Measurements from ENCODE around the gene TRERF1. TPM values are rescaled to one million over a fixed set of nuclear protein-coding genes. Genes with fewer than 3 reads are reported as not detected.

Gene TRERF1
- total RNA-seq, 1 experiment from 2014 or later = 0.39 TPM

DNA sequence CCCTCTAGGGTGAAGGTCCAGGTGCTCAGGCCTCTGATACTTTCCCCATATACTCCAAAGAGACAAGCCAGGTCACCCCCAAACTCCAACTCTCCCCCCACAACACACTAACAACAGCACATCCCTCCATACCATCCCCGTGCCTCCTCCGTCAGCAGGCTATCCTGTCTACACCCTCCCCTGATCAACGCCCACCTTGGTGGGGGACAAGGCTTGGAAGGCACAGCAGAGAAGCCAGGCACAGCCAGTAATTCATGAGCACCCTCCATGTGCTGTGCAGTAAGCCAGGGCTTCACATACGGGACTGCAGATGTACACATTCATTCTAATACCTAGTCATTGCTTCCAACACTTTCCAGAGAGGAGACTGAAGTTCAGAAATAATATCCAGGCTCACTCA lies 57.6 kb downstream of the TRERF1 start:
- DNase-seq = no peak
- ChIA-PET POLR2A (no interaction called here), CTCF (no interaction called here)
- Histone ChIP-seq H3K36me3 (ENCODE audit: control insufficient read depth, insufficient read depth, low read length) (no peaks in the 10 kb centered on the region), H3K9me3 (no peaks in the 10 kb centered on the region), H3K4me3 (ENCODE audit: low read depth, low read length) (no peak overlapping the region), H3K4me1 (peaks cover 10% of the 10 kb centered on the region), H3K27me3 (replicated peaks; ENCODE audit: control insufficient read depth, insufficient read depth, low read length) (no peaks in the 10 kb centered on the region)
- no peaks in the 10 kb centered on the region for H3K36me3 Mint-ChIP-seq (ENCODE audit: insufficient read depth, unreplicated experiment)
- intact Hi-C loops (cut with micrococcal nuclease; ENCODE audit: unreplicated experiment) = no loop called here
- H3K4me3 Mint-ChIP-seq (ENCODE audit: unreplicated experiment) = no peak overlapping the region
- TF ChIP-seq, protein P1, sequence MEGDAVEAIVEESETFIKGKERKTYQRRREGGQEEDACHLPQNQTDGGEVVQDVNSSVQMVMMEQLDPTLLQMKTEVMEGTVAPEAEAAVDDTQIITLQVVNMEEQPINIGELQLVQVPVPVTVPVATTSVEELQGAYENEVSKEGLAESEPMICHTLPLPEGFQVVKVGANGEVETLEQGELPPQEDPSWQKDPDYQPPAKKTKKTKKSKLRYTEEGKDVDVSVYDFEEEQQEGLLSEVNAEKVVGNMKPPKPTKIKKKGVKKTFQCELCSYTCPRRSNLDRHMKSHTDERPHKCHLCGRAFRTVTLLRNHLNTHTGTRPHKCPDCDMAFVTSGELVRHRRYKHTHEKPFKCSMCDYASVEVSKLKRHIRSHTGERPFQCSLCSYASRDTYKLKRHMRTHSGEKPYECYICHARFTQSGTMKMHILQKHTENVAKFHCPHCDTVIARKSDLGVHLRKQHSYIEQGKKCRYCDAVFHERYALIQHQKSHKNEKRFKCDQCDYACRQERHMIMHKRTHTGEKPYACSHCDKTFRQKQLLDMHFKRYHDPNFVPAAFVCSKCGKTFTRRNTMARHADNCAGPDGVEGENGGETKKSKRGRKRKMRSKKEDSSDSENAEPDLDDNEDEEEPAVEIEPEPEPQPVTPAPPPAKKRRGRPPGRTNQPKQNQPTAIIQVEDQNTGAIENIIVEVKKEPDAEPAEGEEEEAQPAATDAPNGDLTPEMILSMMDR (IDR thresholded peaks at IDR 0.05; ENCODE audit: insufficient read depth in 1 of 2, low read depth in 1 of 2, low read length in 1 of 2, severe bottlenecking in 1 of 2, unreplicated experiment in 1 of 2) = no peak
- H3K27ac Mint-ChIP-seq (ENCODE audit: unreplicated experiment) = no peak overlapping the region
- BruUV-seq (replicated peaks) = no TSS peak
- no peaks in the 10 kb centered on the region for H3K27me3 Mint-ChIP-seq (ENCODE audit: insufficient read depth, unreplicated experiment)
- no peaks in the 10 kb centered on the region for H3K9me3 Mint-ChIP-seq (ENCODE audit: unreplicated experiment)
- H3K4me1 Mint-ChIP-seq (ENCODE audit: low read depth, unreplicated experiment) = peaks cover 13% of the 10 kb centered on the region

DNA sequence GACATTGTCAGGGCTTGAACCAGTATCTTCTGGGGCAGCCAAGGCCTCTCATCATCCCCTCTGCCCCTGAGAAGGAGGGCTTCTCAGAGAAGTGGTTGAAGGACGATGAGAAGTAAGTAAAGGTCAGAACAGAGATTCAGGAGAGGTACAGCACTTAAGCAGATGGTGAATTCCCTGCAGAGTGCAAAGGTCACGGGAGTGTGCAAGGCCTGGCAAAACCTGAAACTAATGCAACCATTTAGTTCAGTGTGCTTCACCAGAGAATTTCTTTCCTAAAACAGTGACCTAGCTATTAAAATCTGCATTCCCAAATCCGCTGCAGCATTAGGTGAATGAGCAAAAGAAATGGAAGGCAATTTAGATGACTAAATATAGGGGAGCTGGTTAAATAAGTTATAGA lies 58.4 kb downstream of the TRERF1 start:
- H3K9me3 ChIP-seq = no peaks in the 10 kb centered on the region
- no peaks in the 10 kb centered on the region for H3K27me3 Mint-ChIP-seq (ENCODE audit: insufficient read depth, unreplicated experiment)
- H3K27me3 ChIP-seq (replicated peaks; ENCODE audit: control insufficient read depth, insufficient read depth, low read length) = no peaks in the 10 kb centered on the region
- H3K27ac Mint-ChIP-seq (ENCODE audit: unreplicated experiment) = no peak overlapping the region
- no TSS peak for BruUV-seq (replicated peaks)
- DNase-seq = peak in 1 of 2 experiments; percentile 24
- POLR2A ChIA-PET = no interaction called here
- peaks cover 13% of the 10 kb centered on the region for H3K4me1 Mint-ChIP-seq (ENCODE audit: low read depth, unreplicated experiment)
- H3K9me3 Mint-ChIP-seq (ENCODE audit: unreplicated experiment) = no peaks in the 10 kb centered on the region
- CTCF ChIA-PET = no interaction called here
- H3K4me3 ChIP-seq (ENCODE audit: low read depth, low read length) = no peak overlapping the region
- intact Hi-C loops (cut with micrococcal nuclease; ENCODE audit: unreplicated experiment) = no loop called here
- no peak overlapping the region for H3K4me3 Mint-ChIP-seq (ENCODE audit: unreplicated experiment)
- no peaks in the 10 kb centered on the region for H3K36me3 ChIP-seq (ENCODE audit: control insufficient read depth, insufficient read depth, low read length)
- TF ChIP-seq, protein P1 (IDR thresholded peaks at IDR 0.05; ENCODE audit: insufficient read depth in 1 of 2, low read depth in 1 of 2, low read length in 1 of 2, severe bottlenecking in 1 of 2, unreplicated experiment in 1 of 2) = no peak
- no peaks in the 10 kb centered on the region for H3K36me3 Mint-ChIP-seq (ENCODE audit: insufficient read depth, unreplicated experiment)
- peaks cover 10% of the 10 kb centered on the region for H3K4me1 ChIP-seq

DNA sequence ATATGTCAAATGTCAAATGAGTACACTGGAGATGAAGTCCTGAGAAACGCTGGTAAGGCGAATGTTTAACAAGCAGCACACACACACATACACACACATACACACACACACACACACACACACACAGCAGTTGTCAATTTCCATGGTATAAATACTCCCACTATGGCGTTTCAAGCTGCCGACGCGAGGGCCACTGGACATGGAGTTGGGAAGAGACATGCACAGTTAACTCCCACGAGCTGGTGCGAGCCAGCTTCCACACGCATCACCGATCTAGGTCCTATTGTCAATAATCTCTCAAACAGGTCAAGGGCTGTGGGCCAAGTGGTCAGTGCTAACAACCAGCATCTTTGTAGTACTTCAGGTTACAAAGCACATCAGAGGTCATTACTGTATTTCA lies 58.9 kb downstream of the TRERF1 start:
- Histone ChIP-seq H3K36me3 (ENCODE audit: control insufficient read depth, insufficient read depth, low read length) (no peaks in the 10 kb centered on the region), H3K27me3 (replicated peaks; ENCODE audit: control insufficient read depth, insufficient read depth, low read length) (no peaks in the 10 kb centered on the region), H3K4me1 (peaks cover 10% of the 10 kb centered on the region), H3K4me3 (ENCODE audit: low read depth, low read length) (no peak overlapping the region), H3K9me3 (no peaks in the 10 kb centered on the region)
- ChIA-PET CTCF (no interaction called here), POLR2A (no interaction called here)
- no TSS peak for BruUV-seq (replicated peaks)
- Mint-ChIP-seq H3K27me3 (ENCODE audit: insufficient read depth, unreplicated experiment) (no peaks in the 10 kb centered on the region), H3K27ac (ENCODE audit: unreplicated experiment) (no peak overlapping the region), H3K4me1 (ENCODE audit: low read depth, unreplicated experiment) (peaks cover 13% of the 10 kb centered on the region), H3K9me3 (ENCODE audit: unreplicated experiment) (no peaks in the 10 kb centered on the region), H3K4me3 (ENCODE audit: unreplicated experiment) (no peak overlapping the region), H3K36me3 (ENCODE audit: insufficient read depth, unreplicated experiment) (no peaks in the 10 kb centered on the region)
- no peak for DNase-seq
- TF ChIP-seq, protein P1 (IDR thresholded peaks at IDR 0.05; ENCODE audit: insufficient read depth in 1 of 2, low read depth in 1 of 2, low read length in 1 of 2, severe bottlenecking in 1 of 2, unreplicated experiment in 1 of 2) = no peak
- intact Hi-C loops (cut with micrococcal nuclease; ENCODE audit: unreplicated experiment) = no loop called here

Data from Caco-2 (cell line).